ENCODE data around the gene MAPRE3. TPM values are rescaled to one million over a fixed set of nuclear protein-coding genes. Genes with fewer than 3 reads are reported as not detected.

Gene MAPRE3
- total RNA-seq, 4 donors from 2014 or later: 11.5 to 24.2 (median 12.3) TPM

DNA sequence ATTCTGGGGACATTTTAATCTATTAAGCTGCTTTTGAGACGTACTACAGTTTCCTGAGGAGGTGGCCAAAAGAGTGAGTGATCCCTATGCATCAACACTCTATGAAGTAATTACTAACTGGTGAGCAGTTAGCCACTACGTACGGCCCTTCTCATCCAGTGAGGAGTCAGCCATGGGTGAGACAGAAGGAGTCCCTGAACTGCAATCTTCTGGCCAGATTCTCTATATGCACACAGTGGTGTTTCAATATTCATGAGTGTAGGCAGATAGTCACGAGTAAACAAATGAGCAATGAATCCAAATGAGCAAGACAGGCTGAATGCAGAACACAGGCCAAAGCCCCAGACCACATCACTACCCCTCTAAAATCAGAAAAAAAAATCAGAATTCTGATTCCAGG lies 32.6 kb downstream of the MAPRE3 start:
- TF ChIP-seq, protein P1, sequence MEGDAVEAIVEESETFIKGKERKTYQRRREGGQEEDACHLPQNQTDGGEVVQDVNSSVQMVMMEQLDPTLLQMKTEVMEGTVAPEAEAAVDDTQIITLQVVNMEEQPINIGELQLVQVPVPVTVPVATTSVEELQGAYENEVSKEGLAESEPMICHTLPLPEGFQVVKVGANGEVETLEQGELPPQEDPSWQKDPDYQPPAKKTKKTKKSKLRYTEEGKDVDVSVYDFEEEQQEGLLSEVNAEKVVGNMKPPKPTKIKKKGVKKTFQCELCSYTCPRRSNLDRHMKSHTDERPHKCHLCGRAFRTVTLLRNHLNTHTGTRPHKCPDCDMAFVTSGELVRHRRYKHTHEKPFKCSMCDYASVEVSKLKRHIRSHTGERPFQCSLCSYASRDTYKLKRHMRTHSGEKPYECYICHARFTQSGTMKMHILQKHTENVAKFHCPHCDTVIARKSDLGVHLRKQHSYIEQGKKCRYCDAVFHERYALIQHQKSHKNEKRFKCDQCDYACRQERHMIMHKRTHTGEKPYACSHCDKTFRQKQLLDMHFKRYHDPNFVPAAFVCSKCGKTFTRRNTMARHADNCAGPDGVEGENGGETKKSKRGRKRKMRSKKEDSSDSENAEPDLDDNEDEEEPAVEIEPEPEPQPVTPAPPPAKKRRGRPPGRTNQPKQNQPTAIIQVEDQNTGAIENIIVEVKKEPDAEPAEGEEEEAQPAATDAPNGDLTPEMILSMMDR (IDR thresholded peaks at IDR 0.05): no peak
- DNase-seq (ENCODE audit: low spot score) (no peak), ATAC-seq (ENCODE audit: low FRiP score) (no peak)

DNA sequence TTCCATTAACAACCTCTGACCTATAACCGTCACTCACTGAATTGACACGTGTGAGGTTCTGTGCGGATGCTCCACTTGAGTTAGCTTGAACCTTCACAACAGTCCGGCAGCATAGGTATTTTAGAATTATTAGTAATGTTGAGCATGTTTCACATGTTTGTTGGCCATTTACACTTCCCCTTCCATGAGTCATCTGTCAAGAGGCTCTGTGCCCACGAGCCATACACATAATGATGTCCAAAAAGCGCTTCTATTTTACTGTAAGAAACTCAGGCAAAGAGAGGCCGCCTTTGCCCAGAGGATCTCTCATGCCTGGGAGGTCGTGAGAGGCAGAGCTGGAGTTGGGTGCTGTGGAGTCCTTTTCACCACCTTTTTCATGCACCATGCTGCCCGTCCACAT lies 33.4 kb downstream of the MAPRE3 start:
- ATAC-seq (ENCODE audit: low FRiP score): no peak
- no peak for DNase-seq (ENCODE audit: low spot score)
- TF ChIP-seq, protein P1 (IDR thresholded peaks at IDR 0.05): no peak

DNA sequence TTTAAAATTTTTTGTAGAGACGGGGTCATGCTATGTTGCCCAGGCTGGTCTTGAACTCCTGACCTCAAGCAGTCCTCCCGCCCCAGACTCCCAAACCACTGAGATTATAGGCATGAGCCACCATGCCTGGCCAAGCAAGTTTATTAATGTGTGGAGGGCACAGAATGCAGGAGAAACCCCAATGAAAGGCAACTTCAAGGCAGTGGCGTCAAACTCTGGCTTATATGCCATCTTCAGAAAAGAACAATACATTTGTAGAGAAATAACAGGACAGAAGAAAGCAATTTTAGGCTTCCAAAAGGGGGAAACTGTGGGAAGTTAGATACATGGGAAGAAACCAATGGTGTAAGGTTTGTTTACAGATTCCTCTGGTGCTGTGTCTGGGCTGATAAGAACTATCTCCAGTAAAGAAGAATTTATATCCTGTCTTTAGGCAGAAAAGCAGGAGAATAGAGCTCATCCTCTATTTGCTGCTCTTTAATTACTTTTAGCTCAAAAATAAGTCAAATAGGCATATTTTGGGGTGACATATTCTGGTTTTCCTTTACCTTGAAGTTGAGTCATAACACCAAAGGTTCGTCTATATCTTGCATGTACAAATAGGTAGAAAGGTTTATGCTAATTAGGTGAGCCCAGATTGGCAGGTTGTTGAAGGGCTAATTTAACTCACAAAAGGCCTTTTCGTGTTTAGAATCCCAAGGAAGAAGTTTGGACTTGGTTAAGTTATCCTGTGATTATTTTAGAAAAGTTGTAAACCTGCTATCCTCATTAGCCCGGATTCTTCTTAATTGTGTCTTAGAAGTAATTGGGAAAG lies 36.4 kb downstream of the MAPRE3 start:
- ATAC-seq (ENCODE audit: low FRiP score): no peak
- TF ChIP-seq, protein P1 (IDR thresholded peaks at IDR 0.05): no peak
- DNase-seq (ENCODE audit: low spot score): no peak

DNA sequence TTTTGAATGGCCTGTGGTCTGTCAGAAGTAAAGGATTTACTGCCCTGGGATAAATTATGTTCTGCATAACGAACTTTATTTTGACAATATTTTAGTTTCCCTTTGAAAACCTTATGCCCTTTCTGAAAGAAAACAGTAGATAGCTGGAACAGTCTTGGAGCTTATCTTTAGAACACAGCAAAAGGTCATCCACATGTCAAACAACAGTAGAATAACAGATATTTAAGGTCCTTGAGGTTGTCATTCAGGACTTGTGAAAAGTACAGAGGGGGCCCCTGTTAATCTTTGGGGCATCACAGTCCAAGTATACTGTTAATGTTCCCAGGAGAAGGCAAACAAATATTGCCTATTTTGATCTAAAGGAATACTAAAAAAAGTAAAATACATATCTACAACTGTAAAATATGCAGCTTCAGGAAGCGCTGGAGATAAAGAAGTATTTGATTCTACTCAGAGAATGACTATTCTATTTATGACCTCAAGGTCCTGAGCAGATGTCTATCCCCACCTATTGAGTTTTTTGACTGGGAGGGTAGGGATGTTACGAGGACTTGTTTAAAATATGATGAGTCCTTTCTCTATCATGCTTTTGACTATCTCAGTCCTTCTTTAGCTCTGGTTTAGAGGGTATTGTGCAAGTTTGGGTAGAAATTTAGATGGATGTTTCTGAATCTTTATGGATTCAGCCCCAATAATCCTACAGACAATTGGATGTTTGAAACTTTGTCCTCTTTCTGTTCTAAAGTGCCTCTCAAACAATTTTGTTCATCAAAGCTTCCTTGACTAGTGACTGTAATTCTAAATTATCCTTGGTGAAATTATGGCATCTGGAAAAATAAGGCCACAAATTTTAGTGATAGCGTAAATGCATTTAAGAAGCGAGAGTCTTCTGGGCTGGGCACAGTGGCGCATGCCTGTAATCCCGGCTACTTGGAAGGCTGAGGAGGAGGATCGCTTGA lies 37.3 kb downstream of the MAPRE3 start:
- ATAC-seq (ENCODE audit: low FRiP score): no peak
- TF ChIP-seq, protein P1 (IDR thresholded peaks at IDR 0.05): no peak
- no peak for DNase-seq (ENCODE audit: low spot score)

DNA sequence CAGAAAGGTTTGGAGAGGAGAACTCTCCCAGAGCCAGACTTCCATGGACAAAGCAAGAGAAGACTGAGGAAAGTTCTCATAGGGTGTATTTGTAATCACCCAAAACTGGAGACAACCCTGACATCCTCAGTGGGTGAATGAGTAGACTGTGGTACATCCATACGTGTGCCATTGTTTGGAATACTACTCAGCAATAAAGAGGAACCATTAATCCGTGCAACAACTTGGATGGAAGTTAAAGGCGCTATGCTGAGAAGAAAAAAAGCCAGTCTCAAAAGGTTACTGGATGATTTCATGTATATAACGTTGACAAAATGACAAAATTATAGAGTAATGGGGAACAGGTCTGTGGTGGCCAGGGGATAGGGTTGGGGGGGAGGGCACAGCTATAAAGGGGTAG lies 38.2 kb downstream of the MAPRE3 start:
- ATAC-seq (ENCODE audit: low FRiP score): no peak
- TF ChIP-seq, protein P1 (IDR thresholded peaks at IDR 0.05): no peak
- no peak for DNase-seq (ENCODE audit: low spot score)

DNA sequence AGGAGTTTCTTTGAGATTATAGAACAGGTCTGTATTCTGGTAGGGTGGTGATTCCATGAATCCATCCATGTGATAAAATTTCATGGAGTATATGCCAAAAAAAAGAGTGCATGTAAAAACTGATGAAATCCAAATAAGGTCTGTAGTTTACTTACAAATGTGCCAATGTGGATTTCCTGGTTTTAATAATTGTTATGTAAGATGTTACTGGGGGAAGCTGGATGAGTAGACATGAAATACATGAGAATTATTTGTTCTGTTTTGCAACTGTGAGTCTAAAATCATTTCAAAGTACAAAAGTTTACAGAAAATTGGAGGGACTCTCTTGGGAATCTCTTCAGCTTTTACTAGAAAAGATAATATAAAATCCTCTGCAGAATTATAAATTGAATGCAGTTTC lies 38.6 kb downstream of the MAPRE3 start:
- TF ChIP-seq, protein P1 (IDR thresholded peaks at IDR 0.05): no peak
- DNase-seq (ENCODE audit: low spot score) (no peak), ATAC-seq (ENCODE audit: low FRiP score) (no peak)

Measured in omental fat pad (tissue), 4 donors.